GM19328 (cell line): ENCODE data around the gene KHDRBS2.

ENCODE experiments used
- ATAC-seq: cut with Tn5 transposase; IDR thresholded peaks from one replicate; pipeline ENCODE4 v1.9.1; 2021; ENCODE audit warnings: mild to moderate bottlenecking, moderate library complexity; ENCODE audit not compliant: unreplicated experiment

Gene KHDRBS2

DNA sequence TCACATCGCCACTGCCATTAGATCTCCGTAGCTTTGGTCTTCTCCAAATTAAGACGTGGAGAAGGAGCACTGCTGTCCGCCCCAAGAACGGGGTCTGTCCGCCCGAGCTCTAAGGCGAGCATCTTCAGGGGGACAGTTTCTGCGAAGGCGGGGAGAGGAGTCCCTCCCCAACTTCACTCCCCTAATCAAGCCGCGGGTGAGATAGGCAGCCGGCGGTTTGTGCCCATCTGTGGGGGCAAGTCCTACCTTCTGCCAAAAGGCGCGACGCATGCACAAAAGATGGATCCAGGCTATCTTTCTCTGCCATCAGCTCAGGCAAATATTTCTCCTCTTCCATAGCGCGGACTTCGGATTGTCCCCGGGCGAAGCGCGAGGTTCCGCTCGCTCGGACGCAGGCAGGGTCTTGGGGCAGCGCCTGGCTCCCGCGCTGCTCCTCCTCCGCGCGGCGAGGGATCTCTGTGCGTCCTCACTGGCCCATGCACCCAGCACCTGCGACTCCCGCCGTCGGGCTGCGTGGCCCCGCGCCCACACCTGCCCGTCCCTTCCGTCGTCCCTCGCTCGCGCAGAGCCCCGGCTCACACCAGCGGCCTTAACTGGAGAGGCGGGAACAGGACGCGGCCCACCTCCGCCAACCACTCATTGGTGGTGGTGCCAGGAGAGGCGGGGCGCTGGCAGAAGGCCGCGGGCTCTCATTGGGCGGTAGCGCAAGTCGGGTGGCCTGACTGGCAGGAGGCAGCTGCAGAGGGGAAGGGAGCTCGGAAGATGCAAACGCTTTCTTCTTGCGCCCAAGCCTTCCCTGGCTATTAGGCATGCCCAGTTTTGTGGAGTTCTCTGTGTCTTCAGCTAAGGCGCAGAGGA lies at the start of gene KHDRBS2:
KHDRBS2 (minus strand) TSS at position 614 of the 858 bp plus-strand sequence.
- ATAC-seq: peak; percentile 100

DNA sequence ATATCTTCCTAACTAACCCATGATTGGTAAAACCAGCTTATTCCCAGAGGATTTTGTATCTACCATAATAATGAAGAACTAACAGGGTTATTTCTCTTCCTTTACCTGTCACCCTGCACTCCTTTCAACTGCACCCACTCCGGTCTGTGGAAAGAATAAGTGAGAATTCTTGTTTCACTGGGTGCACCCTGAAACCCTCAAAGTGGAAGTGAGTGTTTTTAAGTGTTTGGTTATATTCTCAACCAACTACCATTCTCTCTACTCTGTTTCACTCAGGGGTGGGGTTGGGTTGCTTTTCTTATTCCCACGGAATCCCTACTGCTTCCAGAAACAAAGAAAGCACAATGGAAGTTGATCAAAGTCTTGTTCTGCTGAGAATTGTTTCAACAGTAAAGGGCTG lies 42.6 kb upstream of the KHDRBS2 start:
- no peak for ATAC-seq

DNA sequence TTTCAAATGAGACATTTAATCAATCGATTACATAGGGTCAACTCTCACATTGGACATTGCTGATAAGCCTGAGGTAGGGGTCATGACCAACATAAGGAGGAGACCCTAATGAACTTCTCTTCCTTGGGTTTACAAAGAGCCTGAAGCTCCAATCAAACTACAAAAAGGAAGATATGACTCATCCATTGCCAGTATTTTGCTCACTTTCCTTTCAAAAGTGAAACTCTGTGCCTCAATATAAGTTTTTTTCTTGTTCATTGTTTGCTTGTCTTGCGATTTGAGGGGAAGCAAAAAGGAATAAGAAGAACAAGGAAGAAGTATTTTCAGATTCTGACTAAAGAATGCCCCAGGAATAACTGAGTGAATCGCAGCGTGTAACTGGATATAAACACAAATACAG lies 38.8 kb upstream of the KHDRBS2 start:
- ATAC-seq: no peak

DNA sequence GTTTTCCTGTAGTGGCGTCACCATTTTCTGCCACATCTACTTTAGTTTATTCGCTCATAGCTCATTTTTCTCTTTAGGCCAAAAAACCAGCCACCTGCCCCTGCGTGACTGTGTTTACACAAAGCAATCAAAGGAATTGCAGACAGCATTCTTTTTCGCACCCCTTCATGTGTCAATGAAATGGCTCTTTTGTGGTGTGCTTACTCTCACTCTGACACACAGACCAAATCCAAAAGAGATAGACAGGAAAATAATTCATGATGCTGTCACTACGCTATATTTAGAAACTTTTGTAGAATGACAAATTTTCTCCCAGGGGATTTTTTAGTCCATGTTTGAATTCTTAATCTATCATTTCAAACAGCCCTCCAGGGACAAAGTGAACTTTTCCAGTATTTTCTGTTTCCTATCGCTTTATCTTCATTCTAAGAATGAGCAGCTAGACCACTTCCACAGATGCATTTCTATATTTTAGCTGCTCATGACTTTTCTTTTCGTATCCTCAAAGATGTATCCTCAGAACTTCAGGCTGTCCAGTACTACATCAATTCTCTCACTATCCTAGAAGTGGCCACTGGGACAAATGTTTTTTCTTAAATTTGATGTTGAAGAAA lies 37.9 kb upstream of the KHDRBS2 start:
- no peak for ATAC-seq

DNA sequence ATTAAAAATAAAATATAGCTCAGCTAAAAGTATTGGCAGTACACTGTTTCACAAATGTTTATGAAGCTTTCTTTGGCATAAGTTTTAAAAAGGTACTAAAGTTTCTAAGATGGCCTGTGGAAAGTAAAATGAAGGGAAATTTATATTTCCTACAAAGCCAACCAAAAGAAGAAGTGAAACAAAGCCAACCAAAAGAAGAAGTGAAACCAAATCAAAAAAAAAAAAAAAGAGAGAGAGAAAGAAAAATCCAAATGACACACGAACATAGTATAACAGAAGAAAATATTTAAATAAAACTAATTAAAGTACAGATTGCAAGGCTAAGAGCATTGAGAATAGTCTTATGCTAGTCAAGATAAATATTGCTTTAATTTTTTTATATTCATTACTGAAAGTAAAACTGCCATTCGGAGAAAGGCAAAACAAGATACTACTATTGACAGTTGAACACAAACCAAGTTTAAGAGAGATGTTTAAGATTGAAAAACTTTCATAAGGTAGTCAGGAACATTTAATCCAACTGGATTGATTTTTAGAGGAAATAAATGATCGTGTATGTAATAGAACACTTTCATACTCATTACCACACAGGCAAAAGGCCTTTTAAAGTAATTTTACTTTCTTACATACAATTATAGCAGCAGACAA lies 12.8 kb upstream of the KHDRBS2 start:
- ATAC-seq: peak; percentile 90

DNA sequence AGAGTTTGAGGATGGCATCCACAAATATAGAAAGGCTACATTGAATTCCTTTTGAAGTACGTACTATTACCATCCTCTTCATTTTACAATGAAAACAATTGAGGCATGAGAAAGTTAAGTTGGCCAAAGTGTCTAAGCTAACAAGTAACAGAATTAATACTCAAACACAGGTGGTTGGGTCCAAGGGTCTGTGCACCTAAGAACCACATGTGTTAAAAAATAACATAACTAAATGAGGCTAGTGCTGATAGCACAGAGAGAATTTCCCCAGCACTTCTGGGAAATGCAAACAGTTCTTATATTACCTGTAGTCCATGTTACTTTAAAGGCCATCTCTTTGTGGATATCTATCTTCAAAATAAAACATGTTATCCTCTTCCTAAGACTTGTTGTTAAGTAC lies 10.5 kb upstream of the KHDRBS2 start:
- no peak for ATAC-seq

DNA sequence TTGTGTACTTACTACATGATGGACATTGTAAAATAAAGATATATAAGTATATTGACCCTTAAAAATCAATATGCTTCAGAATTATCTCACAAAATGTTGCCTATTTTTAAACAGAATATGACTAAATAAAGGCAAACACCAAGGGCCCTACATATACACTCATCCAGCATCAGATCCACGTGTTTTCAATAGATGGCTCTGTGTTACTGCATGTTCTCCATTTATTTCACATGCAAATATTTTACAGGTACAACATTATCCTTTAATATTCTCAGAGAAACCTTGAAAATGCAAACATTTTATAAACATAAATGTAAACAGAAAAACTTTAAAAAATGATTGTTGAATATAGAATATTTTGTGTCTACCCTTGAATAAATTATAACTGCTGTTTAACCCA lies 2.9 kb upstream of the KHDRBS2 start:
- no peak for ATAC-seq

DNA sequence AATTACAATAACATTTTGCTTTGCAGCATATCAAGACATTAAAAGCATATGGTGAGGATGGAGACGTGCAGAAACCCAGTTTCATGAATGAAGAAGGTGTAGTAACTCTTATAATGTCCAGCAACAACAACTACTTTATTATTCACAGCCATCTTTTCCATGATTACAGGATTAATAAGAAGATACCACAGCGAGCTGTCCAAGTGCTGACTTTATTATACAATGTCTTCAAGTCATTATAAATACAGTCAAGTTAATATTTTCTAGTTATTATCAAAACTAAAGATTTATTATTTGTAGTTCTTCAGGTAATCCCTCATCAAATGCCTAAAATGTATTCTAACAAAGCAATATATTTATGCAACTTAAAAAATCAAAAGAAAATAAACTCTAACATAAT lies 2.5 kb upstream of the KHDRBS2 start:
- ATAC-seq: no peak

DNA sequence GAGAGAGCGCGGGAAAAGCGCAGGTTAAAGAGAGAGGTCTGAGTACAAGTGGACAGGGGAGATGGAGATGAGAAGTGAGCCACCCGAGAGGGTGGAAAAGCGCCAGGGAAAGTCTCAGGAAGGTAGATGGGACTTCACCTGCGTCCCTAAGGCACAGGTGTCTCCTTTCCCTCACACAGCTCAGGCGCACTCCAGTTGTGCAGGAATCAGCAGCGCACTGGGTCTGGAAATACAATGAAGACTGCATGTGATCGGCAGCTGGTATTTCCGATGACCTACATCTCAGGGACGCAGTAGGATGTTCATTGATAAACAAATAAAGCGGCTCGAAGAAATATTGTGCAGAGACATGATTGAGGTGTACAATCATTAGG lies 432 bp upstream of the KHDRBS2 start:
- no peak for ATAC-seq

DNA sequence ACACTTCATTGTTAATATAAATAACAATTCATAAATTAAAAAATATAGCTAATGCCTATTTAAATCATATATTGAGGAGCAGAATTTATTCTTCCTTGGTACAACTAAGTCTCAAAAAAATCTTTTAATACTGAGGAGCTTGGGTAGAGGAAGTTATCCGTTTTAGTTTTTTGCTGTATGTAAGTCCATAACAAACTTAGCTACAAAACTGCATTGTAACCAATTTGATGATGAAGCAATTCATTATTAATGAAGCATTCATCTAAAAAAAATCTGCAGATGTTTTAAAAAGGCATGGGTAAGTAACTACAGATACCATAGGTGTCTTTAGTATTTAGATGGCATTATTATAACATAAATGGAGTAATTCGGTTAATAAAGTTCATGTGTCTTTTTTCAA lies 1.3 kb downstream of the KHDRBS2 start:
- no peak for ATAC-seq

DNA sequence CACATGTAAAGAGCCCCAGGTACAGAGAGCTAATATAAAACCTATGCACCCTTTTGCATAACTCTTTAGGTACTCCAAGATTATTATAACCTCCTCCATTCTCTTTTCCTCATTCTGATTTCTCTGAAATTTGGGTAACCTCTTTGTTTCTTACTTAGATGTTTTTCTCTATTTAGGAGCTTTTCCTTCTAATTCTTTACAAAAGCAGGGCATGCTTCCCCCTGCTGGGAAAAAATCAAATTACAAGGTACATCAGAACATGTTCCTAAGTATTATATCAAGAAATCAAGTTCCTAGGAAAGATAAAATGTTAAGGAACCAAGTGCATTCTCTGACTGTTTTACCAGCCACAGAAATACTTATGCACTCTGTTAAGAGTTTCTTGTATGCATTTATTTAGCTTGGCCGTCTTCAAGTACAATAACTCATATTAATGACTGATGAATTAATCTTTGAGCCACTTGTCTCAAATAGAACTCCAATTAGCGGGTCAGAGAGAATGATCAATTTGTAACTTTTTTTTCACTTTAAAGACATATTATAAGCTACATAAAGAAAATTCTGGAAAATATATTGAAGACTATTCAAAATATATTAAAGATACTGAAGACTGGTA lies 2.1 kb downstream of the KHDRBS2 start:
- ATAC-seq: no peak

DNA sequence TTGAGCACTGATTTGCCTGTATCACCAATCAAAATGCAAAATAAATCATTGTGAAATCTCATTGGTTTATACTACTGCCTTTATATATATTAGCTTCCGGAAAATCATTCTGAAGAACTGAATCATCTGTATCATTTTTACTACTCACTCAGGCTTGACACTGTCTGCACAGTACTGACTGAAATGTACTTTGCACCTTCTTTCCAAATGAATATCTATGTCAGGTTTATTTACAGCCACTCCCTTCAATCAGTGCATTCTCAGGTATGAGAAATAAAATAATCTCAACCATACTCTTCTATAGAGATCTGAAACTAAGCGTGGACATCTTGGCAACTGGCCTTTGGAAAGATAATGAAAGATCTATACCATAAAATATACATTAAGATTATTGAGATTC lies 2.7 kb downstream of the KHDRBS2 start:
- ATAC-seq: no peak

DNA sequence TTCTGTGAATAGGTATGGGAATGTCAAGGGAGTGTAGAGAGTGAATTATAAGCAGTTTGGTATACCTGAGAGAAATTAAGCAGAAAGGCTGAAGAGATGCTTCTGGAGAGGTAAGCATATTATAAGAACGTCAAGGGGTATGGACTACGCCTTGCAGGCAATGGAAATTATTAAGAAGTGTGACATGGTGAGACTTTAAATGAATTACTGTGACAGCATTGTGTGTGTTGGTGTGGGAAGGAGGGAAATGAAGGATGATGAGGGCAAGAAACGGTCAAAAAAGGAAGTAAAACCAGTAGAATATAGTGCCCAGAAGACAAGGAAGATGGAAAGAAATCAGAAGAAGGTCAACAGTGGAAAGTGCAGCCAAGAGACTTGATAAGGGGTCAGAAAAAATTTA lies 5.9 kb downstream of the KHDRBS2 start:
- ATAC-seq: no peak

DNA sequence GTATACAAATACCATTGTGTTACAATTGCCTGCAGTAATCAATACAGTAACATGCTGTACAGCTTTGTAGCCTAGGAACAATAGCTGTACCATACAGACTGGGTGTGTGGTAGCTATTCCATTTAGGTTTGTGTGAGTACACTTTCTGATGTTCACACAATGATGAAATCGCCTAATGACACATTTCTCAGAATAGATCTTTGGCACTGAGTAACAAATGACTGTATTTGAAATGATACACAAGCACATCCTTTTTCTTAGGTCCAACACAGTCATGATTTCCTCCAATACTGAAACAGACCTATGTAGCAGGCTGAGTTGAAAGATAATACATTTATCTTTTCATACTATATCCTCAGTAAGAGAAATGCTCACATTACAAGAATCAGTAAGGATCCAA lies 13.9 kb downstream of the KHDRBS2 start:
- no peak for ATAC-seq

DNA sequence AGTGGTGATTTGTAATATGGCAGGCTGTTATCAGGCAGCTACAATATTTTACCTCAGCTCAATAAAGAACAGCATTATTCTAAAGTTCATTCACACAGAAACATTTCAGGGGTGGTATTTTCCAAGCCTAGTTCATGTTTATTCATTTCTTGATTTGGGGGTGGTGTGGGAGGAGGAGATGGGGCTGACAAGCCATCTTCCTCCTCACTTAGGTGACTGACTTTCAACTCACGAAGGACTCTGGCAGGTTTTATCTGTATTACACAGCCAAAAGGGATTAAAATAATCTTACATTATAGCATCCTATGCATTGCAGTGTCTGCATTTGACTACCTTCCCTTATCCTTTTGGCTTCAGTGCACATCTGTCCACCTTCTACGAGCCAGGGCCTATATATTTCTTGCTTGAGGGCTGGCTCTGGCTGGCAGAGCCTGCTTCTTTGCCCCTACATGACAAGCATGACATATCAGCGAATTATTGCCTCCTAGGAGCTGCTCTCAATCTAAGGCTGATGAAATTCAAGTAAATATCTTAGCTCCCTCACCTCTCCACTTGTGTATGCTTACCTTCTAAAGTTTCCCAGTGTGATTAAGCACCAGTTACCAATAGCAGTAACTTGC lies 20.0 kb downstream of the KHDRBS2 start:
- no peak for ATAC-seq

DNA sequence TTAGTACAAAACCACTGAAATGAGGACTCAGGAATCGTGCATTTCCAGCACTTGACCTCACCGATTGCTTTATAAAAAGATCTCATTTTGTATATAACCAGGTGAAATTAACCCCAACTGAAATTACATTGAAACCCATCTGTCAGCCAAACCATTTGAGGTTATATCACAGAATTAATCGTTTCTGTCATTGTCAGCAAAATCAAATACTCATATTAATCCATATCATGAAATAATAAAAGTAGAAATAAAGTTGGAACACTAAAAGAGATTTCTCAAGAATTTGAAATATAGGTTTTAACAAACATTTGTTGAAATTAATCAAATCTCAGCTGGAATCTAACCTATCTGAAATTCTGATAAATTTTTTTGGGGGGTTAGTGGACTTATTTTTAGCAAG lies 23.7 kb downstream of the KHDRBS2 start:
- ATAC-seq: no peak

DNA sequence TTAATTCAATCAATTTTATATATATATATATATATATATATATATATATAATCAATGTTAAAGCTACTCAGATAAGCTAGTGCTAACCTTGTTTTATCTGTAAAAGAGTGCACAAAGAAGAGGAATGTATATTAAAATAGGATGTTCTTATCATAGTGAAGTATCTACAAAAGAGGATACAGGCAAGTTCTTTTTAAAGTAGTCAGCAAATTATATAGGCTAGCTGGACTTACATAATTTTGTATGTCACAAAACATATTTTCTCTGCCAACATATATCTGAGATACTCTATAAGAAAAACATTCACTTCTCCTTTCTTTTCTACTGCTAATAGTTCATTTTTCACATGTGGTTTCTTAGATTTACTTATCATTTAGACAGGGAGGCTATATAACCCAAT lies 39.9 kb downstream of the KHDRBS2 start:
- ATAC-seq: no peak

DNA sequence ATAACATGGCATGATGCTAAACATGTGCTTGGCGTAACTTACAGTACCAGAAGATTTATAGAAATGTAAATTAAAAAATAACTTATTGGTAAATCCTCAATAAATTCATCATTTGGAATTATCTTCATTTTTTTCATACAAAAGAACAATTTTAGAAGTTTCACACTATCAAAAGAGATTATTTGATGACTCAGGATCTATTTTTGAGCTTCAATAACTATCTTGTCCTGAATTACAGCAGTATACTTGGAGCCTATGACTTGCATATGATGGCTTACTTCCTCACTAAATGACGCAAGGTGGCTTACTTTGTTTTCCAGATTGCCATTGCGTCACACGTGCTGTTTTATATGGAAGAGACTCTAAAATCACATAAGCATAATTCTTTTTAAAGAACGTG lies 49.2 kb downstream of the KHDRBS2 start:
- no peak for ATAC-seq

DNA sequence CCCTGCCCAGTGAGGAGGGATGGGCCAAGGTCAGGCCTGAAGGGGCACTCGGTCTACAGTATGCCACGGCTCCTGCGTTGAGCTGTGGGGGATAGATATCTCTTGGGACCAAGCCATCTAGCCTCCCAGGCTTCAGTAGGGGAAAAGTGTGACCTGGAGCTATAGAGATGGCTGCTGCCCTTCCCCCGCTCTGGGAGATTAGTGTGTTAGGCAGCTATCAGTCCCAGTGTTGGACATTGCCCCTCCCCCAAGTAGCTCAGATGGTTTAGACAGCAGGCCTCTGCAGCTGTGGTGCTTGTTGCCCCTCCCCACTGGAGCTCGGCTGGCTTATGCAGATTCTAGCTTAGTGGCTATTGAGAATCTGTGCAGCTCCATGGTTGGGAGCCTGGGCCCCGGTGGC lies 56.8 kb downstream of the KHDRBS2 start:
- no peak for ATAC-seq

DNA sequence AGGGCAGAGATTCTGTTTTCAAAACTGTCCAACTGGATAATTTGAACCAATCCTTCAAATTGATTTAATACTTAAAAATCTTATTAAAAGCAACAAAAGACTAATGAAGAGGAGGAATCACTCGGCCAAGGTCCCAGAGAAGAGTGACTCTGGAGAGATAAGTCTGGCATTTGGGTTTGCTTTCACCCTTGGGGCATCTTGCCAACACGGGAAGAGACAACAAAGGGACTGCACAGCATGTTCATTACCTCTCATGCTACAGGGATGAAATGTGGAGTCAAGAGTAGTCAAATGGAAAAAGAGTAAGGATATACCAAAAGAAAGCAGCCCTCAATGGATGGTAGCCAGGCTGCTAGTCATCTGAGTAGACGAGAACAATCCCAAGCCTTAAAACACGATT lies 68.2 kb downstream of the KHDRBS2 start:
- ATAC-seq: no peak

DNA sequence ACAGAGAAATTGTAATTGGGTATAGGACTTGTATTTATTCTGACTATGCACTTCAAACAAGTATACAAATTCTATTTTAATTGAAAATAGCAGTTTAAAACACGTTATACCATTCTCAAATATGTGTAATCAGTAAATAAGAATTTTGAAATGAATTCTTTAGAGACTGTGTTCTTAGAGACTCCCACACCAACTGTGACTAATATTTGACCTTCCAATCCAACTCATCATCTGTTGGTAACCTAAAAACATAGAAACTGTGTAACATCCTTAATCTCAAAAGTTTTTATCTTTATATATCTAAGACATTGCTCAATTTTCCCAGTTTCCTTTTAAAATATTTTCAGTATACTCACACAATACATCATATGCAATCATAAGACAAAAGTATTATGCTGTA lies 83.9 kb downstream of the KHDRBS2 start:
- ATAC-seq: no peak
